Gastroesophageal sphincter (tissue), 3 donors: Measurements from ENCODE around the gene GLG1.
"Not testable (repeated sequence)": the region's sequence is repeated elsewhere in the genome, so short reads cannot be mapped to it uniquely, and the experiment has no call there.

Experiments used
- CTCF ChIP-seq, 4 experiments: fragments of 200-600 bp in 2 of 4; fragments of 450-650 bp in 2 of 4; sonication (generic) in 1 of 4; IDR thresholded peaks; one replicate each; pipeline ENCODE4 v1.5.1; 2017 to 2019; ENCODE audit warnings: antibody characterized with exemption in 4 of 4, mild to moderate bottlenecking in 2 of 4, moderate library complexity in 2 of 4
- POLR2A ChIP-seq, 2 donors: fragments of 450-650 bp; IDR thresholded peaks; one replicate each; pipeline ENCODE4 v1.6.1; 2017; ENCODE audit warnings: antibody characterized with exemption in 2 of 2, mild to moderate bottlenecking in 2 of 2, moderate library complexity in 1 of 2

- TF ChIP-seq CTCF, POLR2A (IDR thresholded peaks at IDR 0.05): not testable (repeated sequence)
Measured at GRCh38 chr16:74410057-74410957, 196.6 kb downstream of the GLG1 start.
